Endothelial cell (in vitro differentiated cells): ENCODE measurements around the gene UBB. TPM values are rescaled to one million over a fixed set of nuclear protein-coding genes. Genes with fewer than 3 reads are reported as not detected.

Experiments
- DNase-seq: peaks from one replicate; pipeline ENCODE4 v3.0.0; 2021; ENCODE audit warnings: low spot score
- H3K27ac Mint-ChIP-seq: one replicate; pipeline ENCODE4 v1.8.0; 2021; ENCODE audit warnings: mixed read lengths, inconsistent platforms; ENCODE audit not compliant: unreplicated experiment
- H3K27me3 Mint-ChIP-seq: one replicate; pipeline ENCODE4 v1.8.0; 2021; ENCODE audit warnings: mild to moderate bottlenecking, moderate library complexity, mixed read lengths, inconsistent platforms; ENCODE audit not compliant: unreplicated experiment
- H3K36me3 Mint-ChIP-seq: one replicate; pipeline ENCODE4 v1.8.0; 2021; ENCODE audit warnings: mild to moderate bottlenecking, low read depth, mixed read lengths, inconsistent platforms; ENCODE audit not compliant: unreplicated experiment
- H3K4me1 Mint-ChIP-seq: one replicate; pipeline ENCODE4 v1.8.0; 2021; ENCODE audit warnings: mild to moderate bottlenecking, mixed read lengths, inconsistent platforms; ENCODE audit not compliant: unreplicated experiment
- H3K4me3 Mint-ChIP-seq: one replicate; pipeline ENCODE4 v1.8.0; 2021; ENCODE audit warnings: mild to moderate bottlenecking, mixed read lengths, inconsistent platforms; ENCODE audit not compliant: unreplicated experiment
- H3K9me3 Mint-ChIP-seq: one replicate; pipeline ENCODE4 v1.8.0; 2021; ENCODE audit warnings: mixed read lengths, inconsistent platforms; ENCODE audit not compliant: unreplicated experiment
- CTCF ChIP-seq: fragments of 200-600 bp; sonication (generic); IDR thresholded peaks from one replicate; pipeline ENCODE4 v1.5.0; 2021; ENCODE audit warnings: antibody characterized with exemption; ENCODE audit not compliant: unreplicated experiment
- total RNA-seq: library from RNA; stranded (reverse); fragmentation: NEBNext Ultra II Directional; extraction: Animal tissue kit (Norgen Biotek cat#: 25700); gene quantifications from one replicate; pipeline ENCODE4 v1.2.1, GENCODE V29; 2021; ENCODE audit not compliant: unreplicated experiment

The UBB gene
- total RNA-seq, 1 donor from 2014 or later, result 2,050 TPM

- H3K4me3 Mint-ChIP-seq, result no peak overlapping the region
- DNase-seq, result no peak
- no peak overlapping the region for H3K27ac Mint-ChIP-seq
- peaks cover 4% of the 10 kb centered on the region for H3K4me1 Mint-ChIP-seq
- no peaks in the 10 kb centered on the region for H3K9me3 Mint-ChIP-seq
- peaks cover 9% of the 10 kb centered on the region for H3K27me3 Mint-ChIP-seq
- TF ChIP-seq CTCF, result no peak
- no peaks in the 10 kb centered on the region for H3K36me3 Mint-ChIP-seq
Measured at GRCh38 chr17:16358394-16358793, 22.5 kb upstream of the UBB start.

GRCh38 chr17:16361874-16362273 is 19.0 kb upstream of the UBB start:
- no peaks in the 10 kb centered on the region for H3K4me1 Mint-ChIP-seq
- no peaks in the 10 kb centered on the region for H3K36me3 Mint-ChIP-seq
- no peak overlapping the region for H3K4me3 Mint-ChIP-seq
- no peaks in the 10 kb centered on the region for H3K27me3 Mint-ChIP-seq
- no peaks in the 10 kb centered on the region for H3K9me3 Mint-ChIP-seq
- DNase-seq, result no peak
- H3K27ac Mint-ChIP-seq, result no peak overlapping the region
- no peak for TF ChIP-seq CTCF

GRCh38 chr17:16363749-16364536 is 16.9 kb upstream of the UBB start:
- Mint-ChIP-seq H3K4me1 (no peaks in the 10 kb centered on the region), H3K27ac (no peak overlapping the region), H3K4me3 (no peak overlapping the region), H3K9me3 (no peaks in the 10 kb centered on the region), H3K27me3 (no peaks in the 10 kb centered on the region), H3K36me3 (no peaks in the 10 kb centered on the region)
- TF ChIP-seq CTCF, result peak; percentile 89
- peak; percentile 77 for DNase-seq

GRCh38 chr17:16364625-16365024 is 16.3 kb upstream of the UBB start:
- no peak for DNase-seq
- Mint-ChIP-seq H3K9me3 (no peaks in the 10 kb centered on the region), H3K36me3 (no peaks in the 10 kb centered on the region), H3K4me3 (no peak overlapping the region), H3K4me1 (no peaks in the 10 kb centered on the region), H3K27ac (no peak overlapping the region), H3K27me3 (no peaks in the 10 kb centered on the region)
- no peak for TF ChIP-seq CTCF

- no peak overlapping the region for H3K27ac Mint-ChIP-seq
- no peak for TF ChIP-seq CTCF
- no peaks in the 10 kb centered on the region for H3K36me3 Mint-ChIP-seq
- no peak for DNase-seq
- H3K9me3 Mint-ChIP-seq, result no peaks in the 10 kb centered on the region
- no peak overlapping the region for H3K4me3 Mint-ChIP-seq
- peaks cover 1% of the 10 kb centered on the region for H3K27me3 Mint-ChIP-seq
- H3K4me1 Mint-ChIP-seq, result peaks cover 3% of the 10 kb centered on the region
Measured at GRCh38 chr17:16371742-16372141, 9.1 kb upstream of the UBB start.
